GM19193 (cell line): ENCODE results near the gene SLAMF1.

Experiments
- POLR2A ChIP-seq: IDR thresholded peaks from 4 replicates; pipeline ENCODE4 v1.6.1; 2011; ENCODE audit not compliant: insufficient read depth, insufficient read length; ENCODE audit errors: extremely low read depth

The SLAMF1 gene

GRCh38 chr1:160670701-160671100 is 23.9 kb upstream of the SLAMF1 start:
- TF ChIP-seq POLR2A = no peak

GRCh38 chr1:160669802-160670201 is 23.0 kb upstream of the SLAMF1 start:
- no peak for TF ChIP-seq POLR2A

GRCh38 chr1:160669276-160669675 is 22.4 kb upstream of the SLAMF1 start:
- no peak for TF ChIP-seq POLR2A

DNA sequence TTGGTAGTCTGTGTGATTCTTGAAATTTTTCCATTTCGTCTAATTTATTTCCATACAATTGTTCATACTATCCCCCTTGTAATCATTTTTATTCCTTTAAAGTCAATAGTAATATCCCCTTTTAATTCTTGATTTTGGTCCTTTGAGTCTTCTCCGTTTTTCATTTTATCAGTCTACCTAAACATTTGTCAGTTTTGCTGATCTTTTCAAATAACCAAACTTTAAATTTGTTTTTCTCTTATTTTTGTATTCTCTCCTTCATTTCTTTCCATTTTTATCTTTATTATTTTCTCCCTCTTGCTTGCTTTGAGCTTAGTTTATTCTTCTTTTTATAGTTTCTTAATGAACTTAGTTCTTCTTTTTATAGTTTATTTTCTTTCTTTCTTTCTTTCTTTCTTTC is 21.1 kb upstream of the SLAMF1 start:
- no peak for TF ChIP-seq POLR2A

DNA sequence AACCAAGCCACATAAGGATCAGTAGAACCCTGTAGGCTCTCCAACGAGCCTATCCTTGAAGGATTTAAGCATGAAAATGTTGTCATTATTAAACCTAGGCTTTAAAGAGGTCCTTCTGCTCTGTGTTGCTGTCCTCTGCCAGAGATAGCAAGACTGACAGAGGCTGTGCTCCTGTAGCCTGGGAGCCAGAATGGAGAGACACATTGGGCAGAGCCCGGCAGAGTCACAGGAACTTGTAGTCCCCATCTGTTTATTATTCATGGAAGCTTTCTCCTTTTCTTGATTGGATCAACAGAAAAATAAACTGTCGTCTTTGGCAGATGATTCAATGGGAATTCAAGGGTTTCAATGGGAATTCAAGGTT is 19.2 kb upstream of the SLAMF1 start:
- TF ChIP-seq POLR2A = no peak

DNA sequence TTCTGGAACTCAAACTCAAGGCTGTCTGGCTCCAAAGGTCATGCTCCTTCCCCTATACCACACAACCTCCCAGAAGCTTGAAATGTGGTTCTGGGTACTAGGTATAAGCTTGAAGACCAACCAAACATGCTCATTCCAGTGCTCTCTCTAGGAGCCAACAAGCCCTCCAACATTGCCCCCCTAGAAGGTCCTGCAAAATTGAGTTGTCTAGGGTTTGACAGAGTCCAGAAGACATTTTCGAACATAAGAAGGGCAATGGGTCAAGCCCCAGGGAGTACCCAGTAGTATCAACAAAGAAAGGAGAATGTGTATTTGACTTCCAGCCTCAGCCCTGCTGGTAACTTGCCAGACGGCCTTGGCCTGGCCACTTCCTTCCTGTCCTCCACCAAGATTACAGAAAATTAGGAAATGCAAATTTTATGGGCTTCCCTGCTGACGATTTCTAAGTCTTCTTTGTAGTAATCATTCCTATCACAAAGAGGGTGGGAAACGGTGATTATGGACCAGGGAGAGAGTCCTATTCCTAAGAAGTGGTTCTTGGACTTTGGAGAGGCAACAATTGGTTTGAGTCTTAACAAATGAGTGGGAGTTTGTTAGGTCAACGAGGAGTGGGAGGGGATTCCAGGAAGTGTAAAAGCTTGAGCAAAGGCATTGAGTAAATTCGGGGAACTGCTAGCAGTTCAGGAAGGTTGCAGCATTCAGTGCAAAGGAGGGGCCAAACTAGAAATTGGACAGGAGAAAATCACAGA is 18.7 kb upstream of the SLAMF1 start:
- no peak for TF ChIP-seq POLR2A

- TF ChIP-seq POLR2A = no peak
Measured at GRCh38 chr1:160664573-160665051, 17.8 kb upstream of the SLAMF1 start.

DNA sequence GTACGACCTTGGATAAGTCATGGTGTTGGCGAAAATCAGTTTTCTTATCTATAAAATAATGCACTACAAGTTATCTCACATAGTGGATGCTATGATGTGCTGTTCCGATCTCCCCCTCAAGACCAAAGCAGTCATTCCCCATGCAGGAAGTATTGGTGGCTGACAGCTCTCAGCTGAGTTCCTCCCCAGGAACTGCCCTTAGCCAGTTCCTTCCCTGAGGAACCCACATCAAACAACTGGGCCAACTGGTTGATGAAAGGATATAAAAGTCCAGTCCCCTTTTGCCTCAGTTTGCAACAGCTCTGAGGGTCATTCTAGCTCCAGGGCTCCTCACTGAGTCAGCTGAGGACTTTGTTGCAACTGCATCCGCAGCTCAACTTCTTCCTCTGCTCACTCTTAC is 16.1 kb upstream of the SLAMF1 start:
- TF ChIP-seq POLR2A = no peak

DNA sequence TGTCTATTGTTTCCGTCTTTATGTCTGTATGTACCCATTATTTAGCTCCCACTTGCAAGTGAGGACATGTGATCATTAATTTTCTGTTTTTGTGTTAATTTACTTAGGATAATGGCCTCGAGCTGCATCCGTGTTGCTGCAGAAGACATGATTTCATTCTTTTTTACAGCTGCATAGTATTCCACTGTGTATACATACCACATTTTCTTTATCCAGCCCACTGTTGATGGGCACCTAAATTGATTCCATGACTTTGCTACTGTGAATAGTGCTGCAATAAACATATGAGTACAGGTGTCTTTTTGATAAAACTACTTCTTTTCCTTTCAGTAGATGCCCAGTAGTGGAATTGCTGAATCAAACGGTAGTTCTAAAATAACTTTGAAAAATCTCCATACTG is 12.7 kb upstream of the SLAMF1 start:
- no peak for TF ChIP-seq POLR2A

DNA sequence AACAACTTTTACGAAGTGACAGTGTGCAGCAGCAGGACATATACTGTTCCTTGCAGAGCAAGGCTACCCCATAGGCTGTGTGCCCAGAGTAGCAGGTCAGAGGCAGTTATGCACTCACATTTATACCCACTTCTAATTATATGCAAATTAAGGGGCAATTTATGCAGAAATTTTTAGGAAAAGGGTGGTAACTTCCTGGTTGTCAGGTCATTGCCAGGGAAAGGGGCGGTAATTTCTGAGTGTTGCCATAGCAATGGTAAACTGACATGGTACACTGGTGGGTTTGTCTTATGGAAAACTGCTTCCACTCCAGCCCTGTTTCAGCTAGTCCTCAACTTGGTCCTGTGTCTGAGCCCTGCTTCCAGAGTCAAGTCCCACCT is 12.0 kb upstream of the SLAMF1 start:
- no peak for TF ChIP-seq POLR2A

DNA sequence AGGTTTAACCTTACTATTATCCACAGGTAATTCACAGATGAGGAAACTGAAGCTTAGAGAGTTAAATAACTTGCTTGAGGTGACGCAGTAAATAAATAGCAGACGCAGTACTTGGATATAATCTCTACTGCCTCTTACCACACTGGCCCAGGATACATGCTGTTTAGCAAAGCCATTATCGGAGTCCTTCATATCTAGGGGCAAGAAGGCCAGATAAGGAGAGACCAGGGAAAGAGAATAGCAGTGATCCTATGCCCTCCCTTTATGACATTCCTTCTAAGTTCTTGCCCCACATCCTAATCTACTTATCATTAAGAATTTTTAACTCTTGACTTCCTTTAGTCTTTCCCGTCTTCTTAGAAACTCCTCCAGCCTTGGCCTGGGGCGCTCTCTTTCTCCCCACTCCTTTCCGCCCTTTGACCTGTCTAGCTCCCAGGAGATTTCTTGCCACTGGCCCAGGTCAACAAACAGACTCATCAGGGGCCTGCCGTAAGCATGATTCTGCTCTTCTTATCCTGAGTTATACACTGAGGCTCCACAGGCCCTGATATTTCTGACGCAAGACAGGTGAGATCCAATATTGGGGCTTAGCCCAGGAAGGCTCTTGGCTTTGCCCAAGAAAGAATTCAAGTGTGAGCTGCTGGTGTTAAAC is 11.4 kb upstream of the SLAMF1 start:
- TF ChIP-seq POLR2A = no peak

DNA sequence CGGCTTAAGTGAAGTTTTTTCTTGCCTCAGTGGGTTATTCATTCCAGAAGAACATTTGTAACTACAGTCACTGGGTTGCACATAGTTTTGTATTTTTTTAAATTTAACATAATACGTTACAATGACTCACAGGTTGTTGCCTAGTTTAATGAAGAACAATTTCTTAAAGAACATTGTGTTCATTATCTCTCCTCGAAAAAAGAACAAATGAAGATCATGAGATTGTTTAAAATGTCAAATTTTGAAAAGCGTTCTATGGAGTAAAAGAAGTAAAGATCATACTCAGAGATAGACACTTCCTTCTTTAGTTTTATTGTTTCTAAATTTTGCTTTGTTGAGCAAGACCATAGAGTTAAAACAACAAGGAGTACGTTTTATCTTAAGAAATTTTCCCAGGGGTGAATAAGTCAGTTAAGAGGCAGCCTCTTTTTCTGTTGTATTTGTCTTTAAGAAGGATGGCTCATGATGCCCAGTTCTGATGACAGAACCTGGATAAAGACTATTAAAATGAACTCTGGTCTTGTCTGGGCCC is 10.5 kb upstream of the SLAMF1 start:
- no peak for TF ChIP-seq POLR2A

DNA sequence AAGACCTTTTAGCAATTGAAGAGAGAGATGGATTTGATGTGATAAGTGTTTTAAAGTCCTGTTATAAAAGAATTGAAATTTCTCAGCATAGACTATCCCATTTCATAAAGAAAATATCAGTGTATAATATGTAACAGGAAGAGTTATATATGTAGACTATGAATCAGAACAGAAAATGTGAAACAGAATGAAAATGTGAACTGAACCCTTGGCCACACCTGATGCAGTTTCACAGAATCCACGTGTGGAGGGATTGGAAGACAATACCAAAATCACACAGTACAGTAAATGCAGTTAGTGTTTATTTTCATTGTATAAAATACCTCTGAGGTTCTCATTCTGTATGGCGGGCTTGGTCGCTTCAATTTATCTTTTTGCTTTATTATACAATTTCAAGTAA is 9.9 kb upstream of the SLAMF1 start:
- TF ChIP-seq POLR2A = no peak

- no peak for TF ChIP-seq POLR2A
Measured at GRCh38 chr1:160653620-160654016, 6.8 kb upstream of the SLAMF1 start.

GRCh38 chr1:160652924-160653619 is 6.2 kb upstream of the SLAMF1 start:
- TF ChIP-seq POLR2A = no peak
